Panc1 (cell line): Measurements from ENCODE around the gene GPR26. TPM values are rescaled to one million over a fixed set of nuclear protein-coding genes. Genes with fewer than 3 reads are reported as not detected.

Source experiments
- ATAC-seq: fragments of 200-7000 bp; cut with Tn5 transposase; 2 replicates; pipeline ENCODE4 v1.9.1; 2020; ENCODE audit warnings: mild to moderate bottlenecking, moderate library complexity
- BruUV-seq: library from RNA; stranded (reverse); fragments of 400-500 nt; replicated peaks from 2 replicates; lab custom pipeline; 2021; lab: Mats Ljungman, UMichigan
- CTCF ChIA-PET: fragments of 300-600 bp; sonication (Branson Sonifier 250); formaldehyde crosslinking; loops from one replicate; lab custom pipeline; 2022; ENCODE audit warnings: antibody characterized with exemption; lab: Charles Lee
- POLR2A ChIA-PET: fragments of 300-600 bp; sonication (Branson Sonifier 250); formaldehyde crosslinking; loops from one replicate; lab custom pipeline; 2022; ENCODE audit warnings: antibody characterized with exemption; lab: Charles Lee
- DNase-seq: peaks from one replicate; pipeline ENCODE4 v3.0.0-alpha.2; 2010; ENCODE audit warnings: low read depth, low spot score
- H3K27ac ChIP-seq: 2 replicates; pipeline ENCODE4 v1.5.1; 2011; ENCODE audit warnings: mild to moderate bottlenecking, low read length, inconsistent platforms
- H3K27me3 ChIP-seq: fragments of 200-500 bp; sonication (Bioruptor generic); 2 replicates; pipeline ENCODE4 v1.6.0; 2014; ENCODE audit warnings: low read length, inconsistent platforms; ENCODE audit not compliant: control insufficient read depth, insufficient read depth
- H3K36me3 ChIP-seq: fragments of 200-500 bp; sonication (Bioruptor generic); 2 replicates; pipeline ENCODE4 v1.5.1; 2014; ENCODE audit warnings: inconsistent platforms, mild to moderate bottlenecking, low read length, moderate library complexity; ENCODE audit not compliant: control insufficient read depth, insufficient read depth
- H3K4me1 ChIP-seq: 2 replicates; pipeline ENCODE4 v1.5.1; 2011; ENCODE audit warnings: inconsistent platforms, mild to moderate bottlenecking, low read length, moderate library complexity; ENCODE audit not compliant: control insufficient read depth, insufficient read depth
- H3K4me3 ChIP-seq, 2 experiments: 2 replicates each; pipeline ENCODE4 v1.5.1; 2011 to 2012; ENCODE audit warnings: low read depth in 2 of 2, low read length in 2 of 2, mild to moderate bottlenecking in 2 of 2, inconsistent platforms in 1 of 2, moderate library complexity in 1 of 2
- H3K9me3 ChIP-seq: fragments of 200-500 bp; sonication (Bioruptor generic); 2 replicates; pipeline ENCODE4 v1.5.1; 2014; ENCODE audit warnings: low read depth, mild to moderate bottlenecking, inconsistent platforms, low read length, moderate library complexity; ENCODE audit not compliant: control insufficient read depth, insufficient read depth
- POLR2AphosphoS5 ChIP-seq: IDR thresholded peaks from 2 replicates; pipeline ENCODE4 v1.6.1; 2012; ENCODE audit warnings: mild to moderate bottlenecking, low read depth, low read length, moderate library complexity
- REST ChIP-seq, 2 experiments: IDR thresholded peaks; 2 replicates each; pipeline ENCODE4 v1.6.1; 2011 to 2012; ENCODE audit warnings: low read depth in 2 of 2, control low read depth in 1 of 2, low read length in 1 of 2, mild to moderate bottlenecking in 1 of 2, moderate library complexity in 1 of 2; ENCODE audit not compliant: insufficient read depth in 1 of 2
- SIN3A ChIP-seq: IDR thresholded peaks from 2 replicates; pipeline ENCODE4 v1.6.1; 2012; ENCODE audit warnings: low read depth, mild to moderate bottlenecking, low read length, moderate library complexity, borderline replicate concordance; ENCODE audit not compliant: insufficient read depth
- TCF7L2 ChIP-seq: IDR thresholded peaks from 2 replicates; pipeline ENCODE4 v1.6.1; 2011; ENCODE audit warnings: mild to moderate bottlenecking, low read depth, low read length, inconsistent platforms
- in situ Hi-C: cut with HindIII; loops from 2 replicates; pipeline ENCODE4 v1.10.0; 2016; ENCODE audit warnings: low sequenced_read_pairs, low pct_unique_long_range_greater_than_20kb
- intact Hi-C: fragments of 100-400 bp; cut with micrococcal nuclease; formaldehyde crosslinking; loops from one replicate; pipeline ENCODE4 v1.10.0; 2022; ENCODE audit not compliant: unreplicated experiment
- total RNA-seq: library from RNA; stranded (reverse); gene quantifications from one replicate; pipeline ENCODE4 v1.2.1, GENCODE V29; 2021; ENCODE audit not compliant: unreplicated experiment
- TF ChIP-seq, protein P1 (sequence below): fragments of 450-650 bp; IDR thresholded peaks from 2 replicates; pipeline ENCODE4 v1.5.1; 2017; ENCODE audit warnings: mild to moderate bottlenecking

The GPR26 gene
- total RNA-seq, 1 experiment from 2014 or later: not detected

- Histone ChIP-seq H3K27me3 (0 out of 2 replicates have a peak, but pooled peaks cover 2% of the 10 kb centered on the region), H3K9me3 (no peaks in the 10 kb centered on the region), H3K4me1 (peaks cover 5% of the 10 kb centered on the region; the same call in 1 of the 2 replicates), H3K27ac (no peak overlapping the region), H3K36me3 (no peaks in the 10 kb centered on the region), H3K4me3 (no peak overlapping the region)
- ChIA-PET CTCF (no interaction called here), POLR2A (no interaction called here)
- ATAC-seq: no peak
- TF ChIP-seq, protein P1, sequence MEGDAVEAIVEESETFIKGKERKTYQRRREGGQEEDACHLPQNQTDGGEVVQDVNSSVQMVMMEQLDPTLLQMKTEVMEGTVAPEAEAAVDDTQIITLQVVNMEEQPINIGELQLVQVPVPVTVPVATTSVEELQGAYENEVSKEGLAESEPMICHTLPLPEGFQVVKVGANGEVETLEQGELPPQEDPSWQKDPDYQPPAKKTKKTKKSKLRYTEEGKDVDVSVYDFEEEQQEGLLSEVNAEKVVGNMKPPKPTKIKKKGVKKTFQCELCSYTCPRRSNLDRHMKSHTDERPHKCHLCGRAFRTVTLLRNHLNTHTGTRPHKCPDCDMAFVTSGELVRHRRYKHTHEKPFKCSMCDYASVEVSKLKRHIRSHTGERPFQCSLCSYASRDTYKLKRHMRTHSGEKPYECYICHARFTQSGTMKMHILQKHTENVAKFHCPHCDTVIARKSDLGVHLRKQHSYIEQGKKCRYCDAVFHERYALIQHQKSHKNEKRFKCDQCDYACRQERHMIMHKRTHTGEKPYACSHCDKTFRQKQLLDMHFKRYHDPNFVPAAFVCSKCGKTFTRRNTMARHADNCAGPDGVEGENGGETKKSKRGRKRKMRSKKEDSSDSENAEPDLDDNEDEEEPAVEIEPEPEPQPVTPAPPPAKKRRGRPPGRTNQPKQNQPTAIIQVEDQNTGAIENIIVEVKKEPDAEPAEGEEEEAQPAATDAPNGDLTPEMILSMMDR: no peak
- no peak for TF ChIP-seq REST (IDR thresholded peaks at IDR 0.05; ENCODE audit: insufficient read depth in 1 of 2, low read depth in 2 of 2, low read length in 1 of 2)
- no peak for TF ChIP-seq TCF7L2
- no peak for TF ChIP-seq SIN3A
- TF ChIP-seq POLR2AphosphoS5: no peak
- in situ Hi-C loops: no loop called here
- intact Hi-C loops: no loop called here
- no TSS peak for BruUV-seq
- DNase-seq: no peak
Observed at GRCh38 chr10:123741711-123742110, 75.6 kb downstream of the GPR26 start.

- ChIA-PET POLR2A (no interaction called here), CTCF (interaction anchor here (0.7 kb wide), 1 partner anchor 125 kb away, joined by 4 read pairs; no protein-coding TSS in a partner anchor)
- TF ChIP-seq REST (IDR thresholded peaks at IDR 0.05; ENCODE audit: insufficient read depth in 1 of 2, low read depth in 2 of 2, low read length in 1 of 2) (no peak), TCF7L2 (no peak), POLR2AphosphoS5 (no peak), SIN3A (no peak)
- TF ChIP-seq, protein P1: no peak
- H3K4me3 ChIP-seq: no peak overlapping the region
- no peak overlapping the region for H3K27ac ChIP-seq
- in situ Hi-C loops: no loop called here
- 0 out of 2 replicates have a peak, but pooled peaks cover 2% of the 10 kb centered on the region for H3K27me3 ChIP-seq
- DNase-seq (no peak), ATAC-seq (no peak)
- peaks cover 5% of the 10 kb centered on the region; the same call in 1 of the 2 replicates for H3K4me1 ChIP-seq
- no peaks in the 10 kb centered on the region for H3K9me3 ChIP-seq
- BruUV-seq: no TSS peak
- H3K36me3 ChIP-seq: no peaks in the 10 kb centered on the region
- intact Hi-C loops: no loop called here
Observed at GRCh38 chr10:123742751-123743440, 76.7 kb downstream of the GPR26 start.
